NCI-H146 treated with DMSO at 0.1 percent for 48 hours (cell line): Measurements from ENCODE around the gene LGI4.
"Not testable (repeated sequence)": the region's sequence is repeated elsewhere in the genome, so short reads cannot be mapped to it uniquely, and the experiment has no call there.

Experiments used
- DNase-seq: peaks from one replicate; lab custom pipeline; 2025; ENCODE audit not compliant: unreplicated experiment; lab: John Stamatoyannopoulos, UW

The LGI4 gene

GRCh38 chr19:35107545-35107944, 27.3 kb downstream of the LGI4 start:
- no peak for DNase-seq

GRCh38 chr19:35106898-35107541, 27.8 kb downstream of the LGI4 start:
- no peak for DNase-seq

GRCh38 chr19:35106291-35106583, 28.6 kb downstream of the LGI4 start:
- no peak for DNase-seq

- no peak for DNase-seq
Observed at GRCh38 chr19:35105411-35106290, 29.2 kb downstream of the LGI4 start.

- DNase-seq: no peak
Observed at GRCh38 chr19:35105047-35105410, 29.8 kb downstream of the LGI4 start.

DNA sequence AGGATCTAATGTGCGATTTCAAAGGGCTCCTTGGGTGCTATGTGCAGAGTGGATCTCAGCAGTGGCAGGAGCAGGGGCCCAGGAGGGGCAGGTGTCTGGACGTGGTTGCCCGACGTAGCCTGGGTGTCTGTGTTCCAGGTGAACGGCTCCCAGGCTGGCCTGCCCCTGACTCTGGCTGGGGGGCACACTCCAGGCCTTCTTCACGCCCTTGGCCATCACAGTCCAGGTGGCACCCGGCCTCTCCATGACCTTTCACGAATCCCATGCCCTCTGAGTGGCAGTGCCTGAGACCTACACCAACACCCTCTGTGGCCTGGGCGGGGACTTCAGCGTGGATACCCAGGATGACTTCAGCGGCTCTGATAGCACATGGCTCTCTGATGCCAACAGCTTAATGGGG, 30.5 kb downstream of the LGI4 start:
- no peak for DNase-seq

GRCh38 chr19:35103614-35104013, 31.2 kb downstream of the LGI4 start:
- DNase-seq: not testable (repeated sequence)

GRCh38 chr19:35101949-35102348, 32.9 kb downstream of the LGI4 start:
- DNase-seq: not testable (repeated sequence)

GRCh38 chr19:35100588-35101533, 34.0 kb downstream of the LGI4 start:
- DNase-seq: no peak

- DNase-seq: no peak
Observed at GRCh38 chr19:35099897-35100275, 35.0 kb downstream of the LGI4 start.

DNA sequence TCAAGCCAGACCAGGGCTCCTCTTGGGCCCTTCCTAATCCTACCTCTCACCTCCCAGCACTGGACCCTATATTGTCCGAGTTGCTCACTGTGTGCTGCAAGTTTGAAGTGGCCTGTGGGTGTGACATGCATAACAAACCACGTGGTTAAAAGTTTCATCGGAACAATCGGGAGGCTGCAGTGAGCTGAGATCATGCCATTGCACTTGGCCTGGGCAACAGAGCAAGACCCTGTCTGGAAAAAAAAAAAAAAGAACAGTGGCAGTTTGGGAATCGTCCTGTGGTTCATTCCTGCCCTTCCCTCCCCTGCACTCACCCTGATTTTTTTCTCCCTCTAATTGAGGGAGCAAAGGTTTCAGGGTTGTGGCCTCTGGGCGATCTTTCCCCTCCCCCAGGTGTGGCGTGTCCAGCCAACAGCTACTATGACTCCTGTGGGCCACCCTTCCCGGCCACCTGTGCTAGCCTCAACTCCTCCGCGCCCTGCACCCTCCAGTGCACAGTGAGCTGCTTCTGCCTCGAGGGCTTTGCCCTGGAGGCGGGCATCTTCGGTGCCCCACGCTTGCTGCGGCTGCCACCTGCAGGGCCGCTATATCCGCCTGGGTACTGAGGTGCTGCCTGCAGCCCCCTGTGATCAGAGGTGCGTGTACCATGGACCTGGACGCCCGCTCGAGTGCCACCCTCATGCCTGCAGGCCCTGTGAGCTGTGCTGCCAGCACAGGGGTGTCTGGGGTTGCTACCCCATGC, 35.5 kb downstream of the LGI4 start:
- DNase-seq: no peak

DNA sequence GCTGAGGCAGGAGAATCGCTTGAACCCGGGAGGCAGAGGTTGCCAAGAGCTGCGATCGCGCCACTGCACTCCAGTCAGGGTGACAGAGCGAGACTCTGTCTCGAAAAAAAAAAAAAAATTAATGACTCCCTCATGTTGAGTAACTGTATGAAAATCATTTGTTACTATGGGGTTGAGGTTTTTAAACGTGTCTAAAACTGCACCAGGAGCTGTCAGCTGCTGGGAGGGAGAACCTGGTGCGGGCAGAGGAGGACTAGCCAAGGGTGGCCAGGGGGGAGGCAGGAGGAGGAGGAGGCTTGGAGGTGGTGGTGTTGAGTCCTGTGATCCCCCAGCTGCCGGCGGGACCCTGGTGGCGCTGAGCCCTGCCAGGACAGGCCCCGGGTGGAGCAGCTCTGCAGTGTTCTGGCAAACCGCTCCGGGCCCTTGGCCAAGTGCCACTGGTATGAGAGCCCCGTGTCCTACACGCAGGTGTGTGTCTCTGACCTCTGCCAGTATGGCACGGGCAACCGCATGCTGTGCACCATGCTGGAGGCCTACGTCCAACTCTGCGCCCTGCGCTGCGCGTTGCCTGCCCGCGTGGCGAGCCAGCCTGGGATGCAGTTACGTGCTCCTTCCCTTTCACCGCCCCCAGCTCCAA, 36.3 kb downstream of the LGI4 start:
- DNase-seq: no peak

DNA sequence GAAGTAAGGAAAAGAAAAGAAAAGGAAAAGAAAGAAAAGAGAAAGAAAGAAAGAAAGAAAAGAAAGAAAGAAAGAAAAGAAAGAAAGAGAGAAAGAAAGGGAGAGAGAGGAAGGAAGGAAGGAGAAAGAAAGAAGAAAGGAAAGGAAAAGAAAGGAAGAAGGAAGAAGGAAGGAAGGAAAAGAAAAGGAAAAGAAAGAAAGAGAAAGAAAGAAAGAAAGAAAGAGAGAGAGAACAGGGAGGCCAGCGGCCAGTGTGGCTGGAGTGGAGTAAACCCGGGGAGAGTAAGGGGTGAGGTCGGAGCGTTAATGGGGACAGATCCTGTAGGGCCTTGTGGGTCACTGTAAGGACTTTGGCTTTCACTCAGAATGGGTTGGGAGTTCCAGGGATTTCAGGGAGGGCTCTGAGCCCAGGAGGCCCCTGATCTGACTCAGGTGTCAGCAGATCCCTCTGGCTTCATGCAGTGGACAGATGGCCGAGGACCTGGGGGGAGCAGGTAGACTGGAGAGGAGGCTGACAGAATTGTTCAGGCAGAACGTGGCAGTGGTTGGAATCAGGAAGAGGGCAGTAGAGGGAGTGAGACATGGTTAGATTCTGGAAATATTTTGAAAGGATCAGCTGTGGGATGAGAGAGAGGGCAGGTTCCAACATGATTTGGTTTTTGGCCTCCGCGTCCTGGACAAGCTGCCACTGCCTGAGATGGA, 39.0 kb downstream of the LGI4 start:
- DNase-seq: no peak

GRCh38 chr19:35094656-35095055, 40.2 kb downstream of the LGI4 start:
- no peak for DNase-seq

GRCh38 chr19:35093941-35094647, 40.8 kb downstream of the LGI4 start:
- no peak for DNase-seq

- DNase-seq: no peak
Observed at GRCh38 chr19:35093430-35093829, 41.4 kb downstream of the LGI4 start.

- peak; percentile 31 for DNase-seq
Observed at GRCh38 chr19:35090506-35091214, 44.2 kb downstream of the LGI4 start.

DNA sequence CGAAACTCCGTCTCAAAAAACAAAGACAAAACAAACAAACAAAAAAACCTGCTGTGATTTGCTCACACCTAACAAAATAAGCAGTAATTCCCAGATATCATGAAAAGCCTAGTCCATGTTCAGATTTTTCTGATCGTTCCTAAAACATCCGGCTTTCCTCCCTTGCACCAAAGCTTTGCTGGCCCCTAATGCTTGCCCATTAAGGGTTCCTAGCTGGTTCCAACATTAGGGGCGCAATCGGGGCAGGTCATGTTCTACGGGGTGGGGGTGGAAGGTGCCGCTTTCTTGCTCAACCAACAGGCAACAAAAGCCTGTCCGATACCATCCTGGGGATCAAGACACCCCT, 44.7 kb downstream of the LGI4 start:
- DNase-seq: no peak

DNA sequence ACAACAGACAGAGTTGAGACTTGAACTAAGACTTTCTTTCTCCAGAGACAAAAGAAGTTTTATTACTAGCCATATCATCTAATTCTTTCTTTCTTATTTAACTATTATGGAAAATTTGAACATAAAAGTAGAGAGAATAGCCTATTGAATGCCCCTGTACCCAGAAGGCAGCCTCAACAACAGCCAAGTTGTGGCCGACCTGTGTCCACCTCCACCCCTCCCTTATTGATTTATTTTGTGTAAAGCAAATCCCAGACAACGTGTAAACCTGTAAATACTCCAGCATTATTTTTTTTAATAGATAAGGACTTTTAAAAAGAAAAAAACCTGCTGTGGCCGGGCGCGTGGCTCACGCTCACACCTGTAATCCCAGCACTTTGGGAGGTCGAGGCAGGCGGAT, 45.3 kb downstream of the LGI4 start:
- DNase-seq: no peak
